NCI-H226 (cell line): Measurements from ENCODE around the gene MACROD2.

Experiments used
- DNase-seq: peaks from one replicate; pipeline ENCODE4 v3.0.0-alpha.2; 2015

Gene MACROD2

DNA sequence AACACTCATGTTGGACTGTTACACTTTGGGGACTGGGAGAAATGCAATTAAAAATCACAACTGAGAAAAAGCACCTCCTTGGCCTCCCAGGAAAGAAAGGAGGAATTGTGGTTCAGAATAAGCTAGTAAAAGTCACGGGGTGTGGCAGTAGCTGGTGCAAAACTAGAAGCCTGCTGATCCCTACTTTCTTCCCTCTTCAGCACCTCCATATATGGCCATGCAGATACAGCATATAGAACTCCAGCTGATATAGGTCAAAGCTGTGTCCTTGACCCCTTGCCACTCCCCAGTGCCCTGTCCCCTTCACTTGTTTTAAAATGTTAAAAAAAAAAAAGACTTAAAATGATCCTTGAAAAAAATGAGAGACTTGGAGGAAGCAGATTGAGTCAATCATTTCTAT is 347.6 kb downstream of the MACROD2 start:
- DNase-seq = no peak

DNA sequence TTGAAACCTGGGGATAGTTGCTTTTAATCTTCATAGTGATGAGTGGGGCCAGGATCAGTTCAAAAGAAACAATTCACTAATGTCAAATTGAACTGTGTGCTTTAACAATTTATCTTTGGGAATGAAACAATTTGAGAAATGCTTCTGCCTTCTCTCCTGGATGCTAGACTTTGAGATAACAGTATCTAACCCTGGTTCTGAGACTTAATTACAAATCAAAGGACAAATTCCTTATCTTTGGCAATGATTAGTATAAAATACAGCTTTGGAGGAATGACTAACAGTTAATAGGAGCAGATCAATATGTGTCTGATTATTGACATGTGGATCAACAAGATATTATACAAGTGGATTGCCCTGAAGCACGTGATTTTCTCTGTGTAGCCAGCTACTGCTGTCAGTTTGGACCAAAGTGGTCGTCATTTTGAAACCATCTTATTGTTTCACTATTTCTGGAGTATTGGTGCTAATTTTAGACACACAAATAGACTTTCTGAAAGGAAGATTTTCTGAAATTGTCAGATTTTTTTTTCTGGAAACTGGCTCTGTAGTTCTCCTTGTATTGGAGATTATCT is 348.3 kb downstream of the MACROD2 start:
- no peak for DNase-seq

DNA sequence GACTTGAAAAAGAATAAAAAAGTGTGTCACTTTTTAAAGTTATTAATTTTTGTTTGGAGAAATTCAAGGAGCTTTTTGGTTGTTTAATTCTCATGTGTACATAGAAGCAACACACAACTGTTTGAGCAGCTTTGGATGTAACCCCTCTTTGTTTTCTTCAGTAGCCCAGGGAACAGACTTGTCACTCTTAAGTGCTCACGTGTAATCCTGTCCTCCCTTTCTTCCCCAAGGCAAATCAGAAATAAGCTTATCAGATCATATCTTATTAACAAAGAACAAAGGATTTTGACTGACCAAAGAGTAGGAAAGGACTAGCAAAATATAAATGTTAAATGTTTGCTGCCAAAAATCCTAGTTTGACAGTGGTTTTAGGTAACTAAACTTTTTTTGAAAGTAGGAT is 349.4 kb downstream of the MACROD2 start:
- no peak for DNase-seq

DNA sequence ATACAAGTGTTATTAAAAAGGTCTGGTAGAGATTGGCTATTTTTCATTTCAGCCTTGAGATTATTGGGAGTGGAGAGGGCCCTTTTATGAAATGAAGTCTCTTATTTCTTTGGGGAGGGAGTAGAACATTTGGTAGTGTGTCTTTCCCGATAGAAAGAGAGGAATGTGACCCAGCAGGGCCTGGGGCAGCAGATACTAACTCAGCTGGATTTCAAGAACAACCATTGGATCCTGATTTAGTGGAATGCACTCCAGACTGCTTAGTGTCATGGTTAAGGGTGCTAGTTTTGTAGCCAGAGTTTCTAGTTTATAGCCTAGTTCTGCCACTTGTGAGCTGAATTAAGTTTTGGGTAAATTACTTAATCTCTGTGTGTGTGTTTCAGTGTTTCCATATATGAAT is 360.5 kb downstream of the MACROD2 start:
- no peak for DNase-seq

DNA sequence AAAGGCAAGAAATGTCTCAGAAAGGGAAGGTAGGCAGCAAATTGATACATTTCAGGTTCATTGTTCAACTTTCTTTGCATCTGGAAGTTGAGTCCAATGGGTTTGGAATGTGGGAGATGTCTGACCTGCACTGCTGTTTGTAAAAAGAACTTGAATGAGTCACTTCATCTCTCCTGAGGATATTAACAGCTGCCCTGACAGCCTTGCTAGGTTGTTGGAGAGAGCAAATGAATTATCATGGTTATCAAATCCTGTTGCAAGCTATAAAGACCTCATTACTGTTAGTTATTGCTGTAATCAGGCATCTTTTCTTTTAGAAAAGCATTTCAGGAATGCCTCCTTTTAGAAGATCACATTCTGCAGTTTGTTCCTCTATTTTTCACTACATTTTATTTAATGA is 365.1 kb downstream of the MACROD2 start:
- DNase-seq = peak; percentile 39

DNA sequence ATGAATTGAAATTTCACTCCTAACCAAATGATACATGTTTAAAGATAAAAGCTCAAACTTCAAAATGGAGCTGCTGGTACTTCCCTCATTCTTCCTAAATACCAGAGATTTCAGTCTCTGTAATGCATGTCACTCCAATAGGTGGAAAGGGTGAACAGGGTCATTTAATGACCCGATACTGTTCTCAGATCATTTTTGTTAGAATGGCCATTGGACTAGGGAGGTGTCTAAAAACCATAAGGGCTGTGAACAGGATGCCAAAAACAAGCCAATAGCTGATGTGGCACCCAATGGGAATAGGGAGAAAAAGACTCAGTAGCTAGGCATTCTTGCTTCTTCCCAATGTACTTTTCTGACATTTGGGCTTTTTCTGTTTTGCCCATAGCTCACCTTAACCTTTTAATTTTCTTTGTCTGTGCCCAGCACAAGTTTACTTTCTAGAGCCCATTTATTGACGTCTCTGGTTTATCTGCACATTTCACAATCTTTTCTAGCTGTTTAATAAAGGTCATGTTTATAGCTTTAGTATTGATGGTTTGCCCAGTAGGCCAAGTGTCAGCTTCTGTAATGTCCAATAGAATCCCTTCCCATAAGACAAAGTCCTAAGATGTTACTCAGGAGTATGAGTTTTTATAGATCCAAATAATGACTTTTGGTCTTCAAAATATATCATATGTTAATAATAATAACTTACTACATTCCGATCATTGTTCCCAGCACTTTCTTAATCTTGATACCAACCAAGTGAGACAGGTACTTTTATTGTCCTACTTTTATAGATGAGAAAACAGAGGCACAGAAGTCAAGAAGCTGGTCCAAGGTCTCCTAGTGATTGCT is 366.4 kb downstream of the MACROD2 start:
- no peak for DNase-seq

DNA sequence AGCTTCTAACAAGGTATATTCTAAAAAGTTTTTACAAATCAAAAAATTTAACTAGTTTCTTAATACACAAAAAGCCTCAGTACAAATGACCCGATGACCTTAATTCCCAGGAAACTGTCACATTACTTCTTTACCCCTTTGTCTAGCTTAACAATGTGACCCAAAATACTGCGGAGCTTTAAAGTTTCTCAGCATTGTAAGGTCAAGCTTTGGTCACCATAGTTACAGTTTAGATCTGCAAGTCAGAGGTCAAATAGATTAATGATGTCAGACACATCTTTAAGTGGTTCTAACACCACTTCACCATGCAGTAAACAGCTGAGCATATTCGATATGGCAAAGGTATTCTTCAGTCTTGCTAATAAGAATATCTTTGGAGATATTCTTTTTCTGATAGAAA is 378.9 kb downstream of the MACROD2 start:
- no peak for DNase-seq

DNA sequence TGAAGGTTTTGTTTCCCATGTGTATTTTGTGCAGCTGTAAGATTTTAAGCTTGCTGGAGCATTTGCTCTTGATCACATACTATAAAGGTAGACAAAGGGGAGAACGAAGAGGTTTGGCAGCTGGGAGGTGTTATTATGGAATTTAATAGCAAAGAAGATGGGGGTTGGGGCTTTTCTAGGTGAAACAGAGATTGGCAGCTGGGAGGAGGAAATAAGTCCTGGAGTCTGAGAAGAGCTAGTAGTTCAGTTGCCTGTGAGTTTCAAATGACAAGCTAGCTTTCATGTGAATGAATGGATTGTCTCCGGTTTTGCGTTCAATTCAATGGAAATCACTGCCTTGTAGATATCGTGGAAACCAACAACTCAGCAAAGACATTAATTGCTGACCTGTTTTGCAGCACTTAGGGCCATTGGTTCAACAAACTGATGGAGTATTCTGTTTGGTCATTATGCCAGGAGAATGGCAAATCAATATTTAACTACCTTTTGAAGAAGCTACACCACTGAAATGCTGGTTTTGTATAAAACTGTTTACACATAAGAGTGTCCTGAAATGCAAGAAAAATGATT is 380.2 kb downstream of the MACROD2 start:
- no peak for DNase-seq

DNA sequence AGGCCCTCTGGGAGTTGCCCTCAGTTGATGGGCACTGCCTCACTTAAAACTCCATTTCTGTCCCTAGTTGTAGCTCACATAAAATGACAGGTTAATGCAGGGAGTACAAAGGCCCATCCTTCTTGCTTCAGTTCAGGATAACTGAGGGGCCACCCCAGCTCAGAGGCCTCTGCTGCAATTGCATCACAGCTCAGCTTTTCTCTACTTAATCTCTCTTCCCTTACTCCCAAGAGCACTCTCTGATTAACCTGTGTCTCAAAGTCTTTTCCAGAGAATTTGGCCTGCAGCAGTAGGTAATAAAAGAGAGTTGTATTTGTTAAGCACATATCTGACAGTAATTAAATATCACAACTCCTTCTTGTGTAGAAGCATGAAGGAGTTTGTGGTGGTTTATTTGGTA is 383.0 kb downstream of the MACROD2 start:
- no peak for DNase-seq

DNA sequence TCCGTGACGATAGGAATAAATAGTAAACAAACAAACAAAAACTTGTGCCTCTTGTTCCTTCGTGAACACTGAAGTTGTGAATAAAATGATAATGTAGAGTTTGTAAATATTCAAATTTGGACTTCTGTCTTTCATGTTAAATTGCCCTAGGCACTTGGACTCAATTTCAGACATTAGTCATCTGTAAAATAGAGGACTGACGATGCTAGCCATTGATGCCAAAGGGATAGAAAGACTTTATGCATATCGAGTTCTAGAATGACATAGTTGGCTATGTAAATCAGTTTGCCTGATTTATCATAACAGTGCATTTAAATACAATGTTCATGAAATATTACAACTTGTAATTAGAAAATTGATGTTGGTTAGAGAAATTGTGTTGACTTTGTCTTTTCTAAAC is 388.0 kb downstream of the MACROD2 start:
- DNase-seq = no peak

DNA sequence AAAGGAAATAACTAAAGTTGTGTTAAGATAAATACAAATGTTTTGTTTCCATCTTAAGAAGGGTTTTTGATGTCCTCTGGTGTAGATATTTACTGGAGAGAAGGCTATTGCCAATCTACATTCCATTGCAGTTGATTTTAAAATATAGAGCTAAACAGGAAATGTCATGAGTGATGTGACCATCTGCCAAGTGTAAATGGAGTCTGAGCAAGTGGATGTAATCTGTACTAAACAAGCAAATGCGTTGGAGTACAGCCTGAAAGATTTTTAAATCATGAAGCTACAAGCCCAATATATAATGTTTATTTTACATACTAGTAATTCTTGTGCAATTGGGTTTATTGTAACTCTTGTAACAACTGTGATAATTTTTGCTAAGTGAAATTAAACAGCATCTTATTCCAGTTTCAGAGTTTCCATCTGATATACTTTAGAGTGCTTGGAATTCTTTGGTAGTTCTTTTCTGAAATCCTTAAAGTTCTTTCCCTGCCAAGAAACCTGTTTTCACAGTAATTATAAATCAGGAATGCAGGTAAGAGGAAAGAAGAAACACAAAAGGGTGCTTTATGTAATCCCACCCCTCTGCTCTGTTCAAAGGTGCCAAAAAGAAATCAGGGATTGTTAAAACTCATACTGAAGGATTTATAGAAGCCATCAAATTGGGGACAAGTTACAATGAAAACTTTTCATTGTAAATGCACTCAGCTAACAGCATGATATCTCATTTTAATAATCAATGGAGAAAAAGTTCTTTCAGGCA is 389.3 kb downstream of the MACROD2 start:
- DNase-seq = peak; percentile 41

DNA sequence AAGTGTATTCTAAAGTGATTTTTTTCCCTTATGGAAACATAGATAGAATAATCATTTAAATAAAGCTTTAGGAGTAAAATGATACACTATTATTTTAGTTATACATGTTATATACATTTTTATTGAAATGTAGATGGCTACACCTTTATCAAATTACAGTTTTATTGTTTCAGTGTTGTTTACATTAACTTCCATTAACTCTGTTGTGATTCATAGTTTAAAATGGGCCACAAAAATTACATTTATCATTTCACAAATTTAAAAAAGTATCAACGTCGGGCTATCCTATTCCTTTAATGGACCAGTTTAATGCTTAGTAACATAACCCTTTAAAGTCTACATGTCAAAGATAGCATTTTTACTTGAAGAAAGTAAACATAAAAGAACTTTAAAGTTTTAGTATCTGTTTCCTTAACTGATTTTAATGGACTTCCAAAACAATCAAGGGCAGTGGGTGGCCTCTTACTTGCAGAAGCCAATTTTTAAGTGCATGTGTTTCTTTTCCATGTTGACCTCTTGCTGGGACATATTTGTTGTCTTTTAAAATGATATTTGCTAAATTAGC is 389.9 kb downstream of the MACROD2 start:
- DNase-seq = no peak

DNA sequence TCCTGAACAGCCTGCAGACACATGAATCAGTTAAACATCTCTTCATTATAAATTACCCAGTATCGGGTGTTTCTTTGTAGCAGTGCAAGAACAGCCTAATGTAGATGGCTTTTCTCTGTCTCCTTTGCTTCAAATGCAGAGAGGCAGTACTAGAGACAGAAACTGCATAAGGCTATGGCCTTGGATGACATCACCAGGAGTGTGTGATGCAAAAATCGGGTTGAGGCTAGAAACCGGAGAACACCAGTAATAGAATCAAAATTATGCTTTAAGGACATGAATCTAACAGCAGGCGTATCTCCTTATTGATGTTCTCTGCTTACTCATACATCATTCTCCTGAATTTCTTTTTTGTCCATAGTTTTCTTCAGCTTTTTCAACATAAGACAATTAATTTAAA is 391.4 kb downstream of the MACROD2 start:
- DNase-seq = no peak

DNA sequence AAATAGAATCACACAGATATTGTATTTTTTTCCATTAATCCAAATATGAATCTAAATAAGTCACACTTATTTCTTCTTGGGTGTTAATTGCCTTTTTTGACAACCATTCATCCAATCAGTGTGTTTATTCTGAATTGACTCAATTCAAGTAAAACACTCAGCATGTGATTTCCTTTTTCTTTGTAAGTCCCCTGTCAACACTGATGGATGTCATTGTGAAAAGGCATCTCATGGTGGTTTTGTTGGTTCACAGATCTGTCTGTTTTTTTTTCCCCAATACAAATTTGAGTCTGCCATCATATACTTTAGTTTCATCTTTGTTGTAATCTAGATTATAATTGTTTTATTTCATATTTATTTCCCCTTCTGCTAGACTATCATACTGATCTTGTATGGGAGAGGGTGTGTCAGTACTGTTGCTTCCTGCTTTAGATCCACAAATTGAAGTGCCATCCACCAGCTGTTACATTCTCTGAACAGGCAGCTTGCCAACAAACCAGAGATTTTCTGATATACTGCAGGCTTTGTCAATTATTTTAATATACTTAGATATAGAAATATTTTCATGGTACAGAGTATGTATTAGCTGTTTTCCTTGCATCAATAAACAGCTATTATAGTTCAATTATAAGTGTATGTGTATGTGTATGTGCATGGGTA is 406.3 kb downstream of the MACROD2 start:
- no peak for DNase-seq

DNA sequence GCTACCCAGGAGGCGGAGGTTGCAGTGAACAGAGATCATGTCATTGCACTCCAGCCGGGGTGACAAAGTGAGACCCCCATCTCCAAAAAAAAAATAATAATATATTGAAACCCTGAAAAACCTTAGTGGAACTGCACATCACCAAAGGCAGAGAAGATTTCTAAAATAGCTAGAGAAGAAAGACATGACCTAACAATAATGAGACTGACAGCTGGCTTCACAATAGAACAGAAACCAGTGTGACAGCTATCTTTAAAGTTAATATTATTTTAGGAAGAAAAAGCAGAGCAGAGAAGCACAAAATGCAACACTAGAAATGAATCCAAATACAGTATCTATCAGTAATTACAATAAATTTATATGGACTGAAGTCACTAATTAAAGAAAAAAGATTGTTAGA is 409.2 kb downstream of the MACROD2 start:
- DNase-seq = no peak

DNA sequence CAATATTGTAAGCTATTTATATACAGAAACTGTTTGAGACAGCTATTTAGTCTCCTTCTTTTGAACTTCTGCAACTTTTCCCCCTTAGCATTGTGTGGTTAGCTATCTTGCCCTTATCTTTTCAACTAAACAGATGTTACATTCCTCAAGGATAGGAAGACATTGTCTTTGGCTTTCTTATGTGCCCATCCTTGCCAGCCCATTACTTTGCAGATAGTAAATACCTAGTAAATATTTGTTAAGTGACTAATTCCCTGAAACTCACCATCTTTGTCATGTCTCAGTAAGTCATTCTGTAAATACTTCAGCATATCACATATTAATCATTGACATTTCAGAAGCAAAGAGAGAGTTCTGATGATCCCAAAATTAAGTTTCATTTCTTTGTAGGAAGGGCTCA is 411.2 kb downstream of the MACROD2 start:
- peak; percentile 59 for DNase-seq

DNA sequence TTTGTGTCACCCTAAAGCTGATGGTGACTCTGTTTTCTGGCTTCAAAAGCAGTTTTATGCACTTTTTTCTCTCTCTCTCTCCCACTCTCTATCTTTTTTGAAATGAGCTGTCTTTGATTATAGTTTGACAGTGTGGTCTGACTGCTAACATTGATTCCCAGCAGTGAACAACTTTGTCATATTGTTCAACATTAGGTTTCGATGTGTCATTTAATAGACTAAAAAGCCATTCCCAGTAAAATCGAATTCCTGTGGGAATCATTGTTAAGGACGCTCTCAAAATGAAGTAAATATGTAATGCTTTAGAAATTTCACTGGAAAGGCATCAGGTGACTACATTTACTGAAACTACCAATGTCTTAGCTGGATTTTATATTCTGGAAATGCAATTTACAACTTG is 412.0 kb downstream of the MACROD2 start:
- DNase-seq = no peak

DNA sequence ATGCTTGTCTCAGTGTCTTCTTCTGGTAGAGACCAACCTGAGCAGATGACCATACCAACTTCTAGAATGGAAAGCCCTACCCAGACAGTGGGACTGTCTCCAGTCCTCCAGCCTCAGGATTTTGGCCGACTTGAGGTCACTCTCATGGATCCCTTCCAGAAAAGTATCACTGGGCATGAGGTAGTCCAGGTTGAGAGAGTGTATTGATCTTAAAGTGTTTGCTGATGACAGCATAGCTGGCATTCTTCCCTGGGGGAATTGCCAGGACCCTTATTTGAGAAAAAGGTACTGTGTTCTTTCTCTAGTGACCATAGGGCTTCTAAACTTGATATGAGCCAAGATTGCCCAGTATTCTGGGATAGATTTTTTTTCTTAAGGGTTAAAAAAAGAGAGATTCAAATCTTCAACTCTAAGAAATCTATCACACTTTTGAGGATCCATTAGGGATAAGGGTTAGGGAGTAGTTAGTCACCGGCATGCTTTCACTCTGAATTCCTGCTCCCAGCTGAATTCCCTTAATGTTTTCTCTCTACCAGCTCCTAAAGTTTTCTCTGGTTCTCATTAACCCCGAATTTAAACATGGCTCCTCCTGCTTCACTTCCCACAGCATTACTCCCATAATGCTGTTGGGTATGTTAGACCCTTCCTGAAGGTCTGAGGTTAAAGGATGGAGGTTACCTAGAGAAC is 415.7 kb downstream of the MACROD2 start:
- DNase-seq = no peak

DNA sequence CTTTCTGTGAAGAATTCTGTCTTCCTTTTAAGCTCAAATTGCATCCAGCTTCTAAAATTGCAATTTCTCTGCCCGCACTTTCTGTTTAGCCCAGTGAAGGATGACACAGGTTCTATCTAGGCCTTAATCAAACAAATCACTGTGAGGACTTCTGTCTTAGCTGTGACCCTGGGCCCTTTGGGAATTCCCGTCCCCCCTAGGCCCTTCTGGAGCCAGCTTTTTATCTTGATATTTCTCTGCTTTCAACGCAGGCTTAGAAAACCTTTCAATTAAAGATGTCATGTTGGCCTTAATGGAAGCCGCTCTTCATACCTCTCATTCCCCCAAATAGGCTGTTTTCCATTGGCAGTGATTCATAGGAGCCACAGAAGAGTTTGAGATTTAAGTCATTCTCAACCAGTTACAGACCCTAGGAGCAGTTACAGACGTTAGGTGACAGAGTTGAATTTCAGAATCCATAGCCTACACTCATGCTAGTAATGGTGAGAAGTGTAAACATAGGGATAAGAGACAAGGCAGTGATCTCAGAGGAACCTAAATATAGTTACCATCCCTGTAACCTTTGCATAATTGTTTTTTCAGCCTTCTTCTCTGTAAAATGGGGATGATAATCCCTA is 416.9 kb downstream of the MACROD2 start:
- DNase-seq = no peak

DNA sequence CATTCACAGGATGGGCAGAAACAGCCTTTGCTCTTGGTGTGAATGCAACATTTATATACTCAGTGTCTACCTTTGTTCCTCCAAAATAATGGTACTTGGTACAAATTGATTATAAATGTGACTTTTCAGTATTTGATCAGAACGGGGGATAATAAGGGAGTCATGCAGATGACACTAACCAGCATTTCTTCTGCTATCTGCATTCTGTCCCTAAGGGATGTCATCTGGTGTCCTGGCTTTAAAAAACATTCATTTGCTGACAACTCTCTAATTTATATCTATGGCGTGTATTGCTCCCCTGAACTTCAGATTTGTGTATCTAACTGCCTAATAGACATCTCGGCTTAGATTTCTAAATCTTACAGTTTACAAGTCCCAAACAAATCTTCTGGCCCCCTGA is 418.5 kb downstream of the MACROD2 start:
- no peak for DNase-seq

DNA sequence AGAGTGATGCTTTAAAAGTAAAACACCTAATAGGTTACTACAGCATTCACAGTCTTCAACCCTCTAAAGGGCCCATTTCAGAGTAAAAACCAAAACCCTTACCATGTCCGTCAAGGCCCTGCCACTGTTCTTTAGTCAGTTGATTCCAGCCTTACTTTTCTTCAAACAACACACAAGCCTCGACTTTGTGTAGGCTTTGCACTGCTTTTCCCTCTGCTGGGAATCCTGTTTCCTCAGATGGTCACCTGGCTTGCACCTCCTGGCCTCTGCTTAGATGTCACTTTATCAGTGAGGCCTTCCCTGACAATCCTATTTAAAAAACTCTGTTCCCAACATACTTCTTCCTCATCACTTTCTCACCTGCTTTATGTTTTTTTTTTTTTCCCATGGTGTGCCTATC is 419.2 kb downstream of the MACROD2 start:
- no peak for DNase-seq

DNA sequence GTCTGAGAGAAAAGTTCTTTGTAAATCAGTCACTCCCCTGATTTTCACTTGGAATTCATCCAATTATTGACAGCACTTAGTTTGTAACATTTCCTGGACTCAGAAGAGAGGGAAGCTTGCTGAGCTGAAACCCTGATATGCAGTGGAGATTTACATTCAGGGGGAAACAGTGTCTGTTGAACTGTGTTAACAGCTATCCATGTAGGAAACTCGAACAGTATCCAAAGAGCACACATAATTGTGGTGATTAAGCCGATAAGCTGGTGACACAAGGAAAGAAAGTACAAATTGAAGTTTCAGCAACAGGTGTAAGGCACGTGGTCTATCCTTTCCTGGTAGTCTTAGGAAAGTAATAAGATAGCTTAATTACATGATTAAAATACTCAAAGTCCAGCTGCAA is 420.2 kb downstream of the MACROD2 start:
- no peak for DNase-seq
